PFSK-1 (cell line): ENCODE results near the gene LYSMD2. TPM values are rescaled to one million over a fixed set of nuclear protein-coding genes. Genes with fewer than 3 reads are reported as not detected.
A peak's percentile ranks its signal among the peaks of the same experiment; 100 is the strongest.

Experiments used
- FOXP2 ChIP-seq: optimal IDR thresholded peaks from 2 replicates; pipeline ENCODE3; 2011; ENCODE audit warnings: borderline replicate concordance, control low read depth, inconsistent platforms; ENCODE audit not compliant: insufficient read depth; ENCODE audit errors: extremely low read length, extremely low read depth
- POLR2AphosphoS5 ChIP-seq: IDR thresholded peaks from 2 replicates; pipeline ENCODE4 v1.6.1; 2012; ENCODE audit warnings: low read depth, mild to moderate bottlenecking, control low read depth, low read length, moderate library complexity
- REST ChIP-seq, 2 experiments: IDR thresholded peaks; 2 replicates each; pipeline versions ENCODE4 v1.6.1 to v1.8.0; 2011 to 2012; ENCODE audit warnings: low read depth in 2 of 2, low read length in 2 of 2, control low read depth in 1 of 2, inconsistent platforms in 1 of 2, mild to moderate bottlenecking in 1 of 2, moderate library complexity in 1 of 2; ENCODE audit not compliant: insufficient read depth in 1 of 2
- SIN3A ChIP-seq: IDR thresholded peaks from 2 replicates; pipeline ENCODE4 v1.6.1; 2012; ENCODE audit warnings: mild to moderate bottlenecking, low read length, moderate library complexity, borderline replicate concordance; ENCODE audit not compliant: insufficient read depth
- TAF1 ChIP-seq: IDR thresholded peaks from 2 replicates; pipeline ENCODE4 v1.6.1; 2012; ENCODE audit warnings: low read length, control low read depth, borderline replicate concordance; ENCODE audit not compliant: insufficient read depth
- polyA plus RNA-seq: library from polyadenylated mRNA; unstranded; fragments of >200 nt; gene quantifications from one replicate; pipeline ENCODE4 v1.2.1, GENCODE V29; 2012; ENCODE audit warnings: low read depth, missing spikeins; ENCODE audit not compliant: insufficient read length

Gene LYSMD2
- polyA plus RNA-seq = 9.6 TPM

- TF ChIP-seq FOXP2 = no peak
- TF ChIP-seq POLR2AphosphoS5 = peak; percentile 28; the same call in 1 of the 2 replicates
These were observed at the start of gene LYSMD2 for GRCh38 chr15:51737522-51738305. TSS of gene LYSMD2 (minus strand) at chr15:51737655. CDS start at chr15:51737622, 33 bp downstream.

GRCh38 chr15:51783967-51784366 lies 46.5 kb upstream of the LYSMD2 start:
- TF ChIP-seq REST (IDR thresholded peaks at IDR 0.05; ENCODE audit: insufficient read depth in 1 of 2, low read depth in 2 of 2, low read length in 2 of 2) (no peak), SIN3A (no peak)

GRCh38 chr15:51782357-51782896 lies 45.0 kb upstream of the LYSMD2 start:
- TF ChIP-seq POLR2AphosphoS5 (no peak), FOXP2 (no peak)

GRCh38 chr15:51781506-51781905 lies 44.1 kb upstream of the LYSMD2 start:
- TF ChIP-seq POLR2AphosphoS5 (no peak), TAF1 (no peak), REST (IDR thresholded peaks at IDR 0.05; ENCODE audit: insufficient read depth in 1 of 2, low read depth in 2 of 2, low read length in 2 of 2) (no peak), SIN3A (no peak), FOXP2 (no peak)

- TF ChIP-seq REST (IDR thresholded peaks at IDR 0.05; ENCODE audit: insufficient read depth in 1 of 2, low read depth in 2 of 2, low read length in 2 of 2) = no peak
- TF ChIP-seq POLR2AphosphoS5 = no peak
These were observed 43.2 kb upstream of the LYSMD2 start for GRCh38 chr15:51780636-51781035.

GRCh38 chr15:51776952-51777569 lies 39.6 kb upstream of the LYSMD2 start:
- TF ChIP-seq TAF1 (no peak), SIN3A (no peak), POLR2AphosphoS5 (no peak), FOXP2 (no peak), REST (IDR thresholded peaks at IDR 0.05; ENCODE audit: insufficient read depth in 1 of 2, low read depth in 2 of 2, low read length in 2 of 2) (no peak; a peak in 1 of 4 replicates)
